Non-pigmented ciliary epithelial cell (primary cell): ENCODE measurements around the gene MMP19.

ENCODE experiments used
- DNase-seq: peaks from one replicate; pipeline ENCODE4 v3.0.0-alpha.2; 2010; ENCODE audit warnings: low read depth

MMP19 gene

GRCh38 chr12:55814257-55814656 is 28.5 kb downstream of the MMP19 start:
- DNase-seq: no peak

GRCh38 chr12:55812088-55812487 is 30.6 kb downstream of the MMP19 start:
- DNase-seq: no peak

GRCh38 chr12:55809274-55809673 is 33.5 kb downstream of the MMP19 start:
- no peak for DNase-seq

- no peak for DNase-seq
Measured at GRCh38 chr12:55806982-55807381, 35.8 kb downstream of the MMP19 start.

- DNase-seq: no peak
Measured at GRCh38 chr12:55797550-55797949, 45.2 kb downstream of the MMP19 start.

- no peak for DNase-seq
Measured at GRCh38 chr12:55797068-55797467, 45.7 kb downstream of the MMP19 start.

GRCh38 chr12:55795950-55796349 is 46.8 kb downstream of the MMP19 start:
- no peak for DNase-seq

GRCh38 chr12:55789893-55790292 is 52.8 kb downstream of the MMP19 start:
- DNase-seq: no peak

- no peak for DNase-seq
Measured at GRCh38 chr12:55789171-55789570, 53.6 kb downstream of the MMP19 start.

- DNase-seq: no peak
Measured at GRCh38 chr12:55788546-55788945, 54.2 kb downstream of the MMP19 start.
